Stomach (tissue), 9 donors: ENCODE data around the gene DCLK1. TPM values are rescaled to one million over a fixed set of nuclear protein-coding genes. Genes with fewer than 3 reads are reported as not detected.

ENCODE experiments used
- DNase-seq, 2 donors: peaks; one replicate each; pipeline versions ENCODE4 v3.0.0 to v3.0.0-alpha.2; 2013 to 2019
- H3K27ac ChIP-seq, 5 donors: fragments of 200-600 bp in 4 of 5; sonication (generic) in 4 of 5; one replicate each; pipeline ENCODE4 v1.5.1; 2013 to 2019; ENCODE audit warnings: mild to moderate bottlenecking in 1 of 5, moderate library complexity in 1 of 5
- H3K27me3 ChIP-seq, 3 donors: fragments of 200-600 bp; sonication (generic); one replicate each; pipeline ENCODE4 v1.5.1; 2017 to 2019; ENCODE audit warnings: mixed run types in 1 of 3
- H3K36me3 ChIP-seq, 4 donors: fragments of 200-600 bp; sonication (generic); 1 replicate in 3 of 4; 2 replicates in 1 of 4; pipeline ENCODE4 v1.5.1; 2016 to 2019
- H3K4me1 ChIP-seq, 4 donors: fragments of 200-600 bp; sonication (generic); one replicate each; pipeline ENCODE4 v1.5.1; 2016 to 2019
- H3K4me3 ChIP-seq, 4 donors: fragments of 200-600 bp; sonication (generic) in 3 of 4; one replicate each; pipeline ENCODE4 v1.5.1; 2016 to 2019; ENCODE audit warnings: mild to moderate bottlenecking in 1 of 4
- H3K9me3 ChIP-seq, 4 donors: fragments of 200-600 bp; sonication (generic); one replicate each; pipeline ENCODE4 v1.5.1; 2016 to 2019
- CTCF ChIP-seq, 7 experiments: fragments of 450-650 bp in 4 of 7; fragments of 200-600 bp in 3 of 7; sonication (generic) in 3 of 7; IDR thresholded peaks; one replicate each; pipeline ENCODE4 v1.5.1; 2016 to 2019; ENCODE audit warnings: antibody characterized with exemption in 7 of 7, control low read depth in 2 of 7, mild to moderate bottlenecking in 1 of 7
- EP300 ChIP-seq: sonication (generic); formaldehyde crosslinking; IDR thresholded peaks from one replicate; pipeline ENCODE4 v1.6.1; 2017; ENCODE audit warnings: antibody characterized with exemption
- POLR2A ChIP-seq, 4 donors: fragments of 450-650 bp; IDR thresholded peaks; one replicate each; pipeline ENCODE4 v1.6.1; 2016; ENCODE audit warnings: antibody characterized with exemption in 4 of 4, control low read depth in 2 of 4, mild to moderate bottlenecking in 1 of 4, moderate library complexity in 1 of 4
- POLR2AphosphoS5 ChIP-seq, 3 donors: sonication (generic); formaldehyde crosslinking; IDR thresholded peaks; one replicate each; pipeline ENCODE4 v1.6.1; 2016; ENCODE audit warnings: antibody characterized with exemption in 3 of 3
- WGBS, 5 donors: extraction: QIAGEN DNeasy Blood & Tissue Kit in 3 of 5; methylation state at CpG; one replicate each; pipeline versions ENCODE4 v1.1.5 to v1.1.7; 2013 to 2018; 5-methylcytosine and 5-hydroxymethylcytosine counted together
- intact Hi-C: fragments of 100-400 bp; cut with DNase I; formaldehyde crosslinking; loops from one replicate; pipeline ENCODE4 v1.15.1; 2023; ENCODE audit warnings: low total_unique reads
- polyA plus RNA-seq, 3 donors: library from polyadenylated mRNA; stranded (reverse); fragments of 200-250 nt; gene quantifications; one replicate each; pipeline ENCODE4 v1.2.3, GENCODE V29; 2013
- total RNA-seq, 5 donors: library from RNA; depleted of rRNA; stranded (reverse); fragments of >200 nt; gene quantifications; one replicate each; pipeline versions ENCODE4 v1.1.0 to v1.2.3, GENCODE V29; 2014 to 2016
- donor health status: healthy with polysubstance abuse.
- donor health status: Bipolar disorder and iron deficiency.
- donor health status: healthy.

The DCLK1 gene
- total and polyA plus RNA-seq, 8 donors: 0.68 to 36.7 (median 4.1) TPM

GRCh38 chr13:35761440-35762252 lies 369.5 kb downstream of the DCLK1 start:
- H3K27me3 ChIP-seq: no peaks in the 10 kb centered on the region
- no peak overlapping the region for H3K4me3 ChIP-seq
- no peaks in the 10 kb centered on the region for H3K36me3 ChIP-seq
- no peak overlapping the region for H3K27ac ChIP-seq
- TF ChIP-seq POLR2AphosphoS5 (IDR thresholded peaks at IDR 0.05) (no peak), CTCF (IDR thresholded peaks at IDR 0.05) (no peak), POLR2A (IDR thresholded peaks at IDR 0.05) (no peak), EP300 (no peak)
- intact Hi-C loops: no loop called here
- no peak for DNase-seq
- 76 to 99% (median 98%) methylated on average over 2 of the region's 2 CpGs for WGBS, 5 donors
- H3K9me3 ChIP-seq: no peaks in the 10 kb centered on the region
- H3K4me1 ChIP-seq: no peaks in the 10 kb centered on the region

GRCh38 chr13:35760735-35761281 lies 370.4 kb downstream of the DCLK1 start:
- Histone ChIP-seq H3K27ac (no peak overlapping the region), H3K36me3 (no peaks in the 10 kb centered on the region), H3K9me3 (no peaks in the 10 kb centered on the region), H3K27me3 (no peaks in the 10 kb centered on the region), H3K4me1 (no peaks in the 10 kb centered on the region), H3K4me3 (no peak overlapping the region)
- intact Hi-C loops: no loop called here
- 35 to 61% (median 55%) methylated on average over 13 of the region's 13 CpGs for WGBS, 5 donors
- peak in 1 of 2 donors; percentile 39 for DNase-seq
- TF ChIP-seq POLR2A (IDR thresholded peaks at IDR 0.05) (no peak), POLR2AphosphoS5 (IDR thresholded peaks at IDR 0.05) (no peak), CTCF (IDR thresholded peaks at IDR 0.05) (no peak), EP300 (no peak)

GRCh38 chr13:35747594-35747993 lies 383.6 kb downstream of the DCLK1 start:
- Histone ChIP-seq H3K36me3 (no peaks in the 10 kb centered on the region), H3K9me3 (peaks cover 0 to 8% (median 3%) of the 10 kb centered on the region in 4 donors), H3K27me3 (no peaks in the 10 kb centered on the region), H3K4me1 (peaks cover 0 to 4% (median 0%) of the 10 kb centered on the region in 4 donors), H3K4me3 (no peak overlapping the region), H3K27ac (no peak overlapping the region)
- 59 to 78% (median 65%) methylated on average over 2 of the region's 2 CpGs for WGBS, 5 donors
- no peak for TF ChIP-seq POLR2AphosphoS5 (IDR thresholded peaks at IDR 0.05)
- TF ChIP-seq POLR2A (IDR thresholded peaks at IDR 0.05): no peak
- TF ChIP-seq EP300: no peak
- TF ChIP-seq CTCF (IDR thresholded peaks at IDR 0.05): no peak
- no peak for DNase-seq
- intact Hi-C loops: no loop called here

- Histone ChIP-seq H3K27ac (no peak overlapping the region), H3K36me3 (no peaks in the 10 kb centered on the region), H3K9me3 (peaks cover 0 to 2% (median 0%) of the 10 kb centered on the region in 4 donors), H3K27me3 (no peaks in the 10 kb centered on the region), H3K4me1 (peaks cover 0 to 4% (median 0%) of the 10 kb centered on the region in 4 donors), H3K4me3 (no peak overlapping the region)
- DNase-seq: peak in 1 of 2 donors; percentile 40
- TF ChIP-seq POLR2A (IDR thresholded peaks at IDR 0.05) (no peak), EP300 (no peak), CTCF (IDR thresholded peaks at IDR 0.05) (no peak), POLR2AphosphoS5 (IDR thresholded peaks at IDR 0.05) (no peak)
- intact Hi-C loops: no loop called here
- 27 to 52% (median 35%) methylated on average over 9 of the region's 9 CpGs for whole genome bisulfite sequencing, 5 donors
Measured at GRCh38 chr13:35744566-35745178, 386.5 kb downstream of the DCLK1 start.
